Left ventricle myocardium inferior (tissue), 1 donor: Measurements from ENCODE around the gene CD70. TPM values are rescaled to one million over a fixed set of nuclear protein-coding genes. Genes with fewer than 3 reads are reported as not detected.

Source experiments
- DNase-seq: peaks from one replicate; pipeline ENCODE4 v3.0.0-alpha.2; 2020
- H3K27ac ChIP-seq: fragments of 200-600 bp; replicated peaks from 2 replicates; pipeline ENCODE4 v1.8.0; 2021
- H3K27me3 ChIP-seq: fragments of 200-600 bp; 2 replicates; pipeline ENCODE4 v1.8.0; 2021; ENCODE audit warnings: low read depth
- H3K36me3 ChIP-seq: fragments of 200-600 bp; 2 replicates; pipeline ENCODE4 v1.8.0; 2021
- H3K4me1 ChIP-seq: fragments of 200-600 bp; 2 replicates; pipeline ENCODE4 v1.8.0; 2021
- H3K4me3 ChIP-seq: fragments of 200-600 bp; 2 replicates; pipeline ENCODE4 v1.8.0; 2021; ENCODE audit warnings: mild to moderate bottlenecking, moderate library complexity
- H3K9me3 ChIP-seq: fragments of 200-600 bp; replicated peaks from 2 replicates; pipeline ENCODE4 v1.8.0; 2021
- intact Hi-C: fragments of 100-400 bp; cut with micrococcal nuclease; formaldehyde crosslinking; loops from one replicate; pipeline ENCODE4 v1.11.0; 2022
- total RNA-seq: library from RNA; stranded (reverse); fragmentation: NEBNext Ultra II Directional; extraction: Animal tissue kit (Norgen Biotek cat#: 25700); gene quantifications from one replicate; pipeline ENCODE4 v1.2.1, GENCODE V29; 2021
- TF ChIP-seq, protein P1 (sequence below): fragments of 200-600 bp; IDR thresholded peaks from 2 replicates; pipeline ENCODE4 v1.8.0; 2021; ENCODE audit warnings: antibody characterized with exemption, mild to moderate bottlenecking, borderline replicate concordance
- donor health status: DM: no; HTN: yes; CAD: no; lungs with severe emphysema.

Gene CD70
- total RNA-seq, 1 donor from 2014 or later: not detected

DNA sequence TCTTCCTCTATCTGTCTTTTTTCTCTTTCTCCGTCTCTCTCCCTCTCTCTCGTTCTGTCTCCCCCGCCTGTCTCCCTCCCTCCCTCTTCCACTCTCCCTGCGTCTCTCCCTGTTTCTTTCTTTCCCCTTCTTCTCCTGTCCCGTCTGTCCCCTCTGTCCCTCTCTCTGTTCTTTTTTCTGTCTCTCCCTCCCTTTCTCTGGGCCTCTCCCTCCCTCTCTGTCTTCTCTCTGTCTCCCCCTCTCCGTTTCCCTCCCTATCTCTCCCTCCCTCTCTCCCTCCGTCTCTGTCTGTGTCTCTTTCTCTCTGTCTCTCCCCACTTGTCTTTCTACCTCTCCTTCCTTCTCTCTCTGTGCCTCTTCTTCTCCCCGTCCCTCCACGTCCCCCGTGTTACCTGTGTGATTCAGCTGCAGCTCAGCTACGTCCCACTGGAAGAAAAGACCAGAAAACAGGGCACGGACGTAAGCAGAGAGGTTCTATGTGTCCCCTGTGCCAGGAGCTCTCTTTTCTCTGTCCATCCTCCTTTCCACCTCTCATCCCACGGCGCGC is 1.2 kb downstream of the CD70 start:
- H3K4me3 ChIP-seq: peak overlapping the region; percentile 43
- TF ChIP-seq, protein P1, sequence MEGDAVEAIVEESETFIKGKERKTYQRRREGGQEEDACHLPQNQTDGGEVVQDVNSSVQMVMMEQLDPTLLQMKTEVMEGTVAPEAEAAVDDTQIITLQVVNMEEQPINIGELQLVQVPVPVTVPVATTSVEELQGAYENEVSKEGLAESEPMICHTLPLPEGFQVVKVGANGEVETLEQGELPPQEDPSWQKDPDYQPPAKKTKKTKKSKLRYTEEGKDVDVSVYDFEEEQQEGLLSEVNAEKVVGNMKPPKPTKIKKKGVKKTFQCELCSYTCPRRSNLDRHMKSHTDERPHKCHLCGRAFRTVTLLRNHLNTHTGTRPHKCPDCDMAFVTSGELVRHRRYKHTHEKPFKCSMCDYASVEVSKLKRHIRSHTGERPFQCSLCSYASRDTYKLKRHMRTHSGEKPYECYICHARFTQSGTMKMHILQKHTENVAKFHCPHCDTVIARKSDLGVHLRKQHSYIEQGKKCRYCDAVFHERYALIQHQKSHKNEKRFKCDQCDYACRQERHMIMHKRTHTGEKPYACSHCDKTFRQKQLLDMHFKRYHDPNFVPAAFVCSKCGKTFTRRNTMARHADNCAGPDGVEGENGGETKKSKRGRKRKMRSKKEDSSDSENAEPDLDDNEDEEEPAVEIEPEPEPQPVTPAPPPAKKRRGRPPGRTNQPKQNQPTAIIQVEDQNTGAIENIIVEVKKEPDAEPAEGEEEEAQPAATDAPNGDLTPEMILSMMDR: no peak

DNA sequence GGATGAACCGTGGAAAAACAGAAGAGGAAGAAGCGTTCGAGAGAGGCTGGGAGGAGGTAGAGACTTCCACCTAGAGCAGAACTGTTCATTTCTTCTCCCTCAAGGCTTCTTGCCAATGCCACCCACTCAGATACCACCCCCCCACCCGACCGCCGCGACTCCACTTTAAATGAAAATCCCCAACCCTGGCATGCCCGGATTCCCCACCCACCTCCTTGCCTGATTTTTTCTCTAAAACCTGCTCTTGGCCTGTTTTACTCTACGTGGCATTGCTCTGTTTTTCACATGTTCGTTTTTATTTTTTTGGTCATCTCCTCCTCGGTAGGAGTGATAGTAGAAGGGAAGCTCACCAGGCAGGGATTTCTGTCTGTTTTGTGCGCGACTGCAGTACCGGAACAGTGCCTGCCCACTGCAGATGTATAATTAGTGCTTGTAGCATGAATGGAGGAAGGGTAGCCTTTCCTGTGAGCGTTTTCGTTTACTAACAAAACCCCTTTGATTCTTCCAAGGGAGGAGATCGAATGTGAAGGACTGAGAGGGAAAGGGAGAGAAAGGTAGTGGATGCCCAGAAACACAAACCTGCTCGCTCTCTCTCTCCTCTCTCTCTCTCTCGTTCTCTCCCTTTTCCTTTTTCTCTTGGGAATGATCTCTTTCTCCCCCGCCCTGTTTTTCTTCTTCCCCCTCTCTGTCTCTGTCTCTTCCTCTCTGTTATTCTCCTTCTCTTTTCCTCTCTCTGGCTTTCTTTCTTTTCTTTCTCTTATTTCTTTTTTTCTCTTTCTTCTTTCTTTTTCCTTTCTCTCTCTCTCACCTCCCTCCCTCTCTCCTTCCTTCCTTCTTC is 2.2 kb downstream of the CD70 start:
- H3K27me3 ChIP-seq: peaks cover 100% of the 10 kb centered on the region
- no peak for DNase-seq
- H3K36me3 ChIP-seq: no peaks in the 10 kb centered on the region
- TF ChIP-seq, protein P1: no peak
- no peaks in the 10 kb centered on the region for H3K9me3 ChIP-seq
- intact Hi-C loops: no loop called here
- H3K4me3 ChIP-seq: peak overlapping the region; percentile 14
- peaks cover 41% of the 10 kb centered on the region for H3K4me1 ChIP-seq
- H3K27ac ChIP-seq: no peak overlapping the region

More for the DNA sequence above, 1.2 kb downstream of the CD70 start:
- intact Hi-C loops: no loop called here
- H3K4me1 ChIP-seq: peaks cover 41% of the 10 kb centered on the region
- no peak for DNase-seq
- H3K27me3 ChIP-seq: peaks cover 100% of the 10 kb centered on the region
- no peak overlapping the region for H3K27ac ChIP-seq
- no peaks in the 10 kb centered on the region for H3K36me3 ChIP-seq
- no peaks in the 10 kb centered on the region for H3K9me3 ChIP-seq

- TF ChIP-seq, protein P1: no peak
- intact Hi-C loops: no loop called here
- peaks cover 100% of the 10 kb centered on the region for H3K27me3 ChIP-seq
- no peak for DNase-seq
- H3K27ac ChIP-seq: no peak overlapping the region
- H3K36me3 ChIP-seq: no peaks in the 10 kb centered on the region
- H3K9me3 ChIP-seq: no peaks in the 10 kb centered on the region
- peaks cover 41% of the 10 kb centered on the region for H3K4me1 ChIP-seq
- no peak overlapping the region for H3K4me3 ChIP-seq
Observed at GRCh38 chr19:6587998-6588507, 2.9 kb downstream of the CD70 start.

DNA sequence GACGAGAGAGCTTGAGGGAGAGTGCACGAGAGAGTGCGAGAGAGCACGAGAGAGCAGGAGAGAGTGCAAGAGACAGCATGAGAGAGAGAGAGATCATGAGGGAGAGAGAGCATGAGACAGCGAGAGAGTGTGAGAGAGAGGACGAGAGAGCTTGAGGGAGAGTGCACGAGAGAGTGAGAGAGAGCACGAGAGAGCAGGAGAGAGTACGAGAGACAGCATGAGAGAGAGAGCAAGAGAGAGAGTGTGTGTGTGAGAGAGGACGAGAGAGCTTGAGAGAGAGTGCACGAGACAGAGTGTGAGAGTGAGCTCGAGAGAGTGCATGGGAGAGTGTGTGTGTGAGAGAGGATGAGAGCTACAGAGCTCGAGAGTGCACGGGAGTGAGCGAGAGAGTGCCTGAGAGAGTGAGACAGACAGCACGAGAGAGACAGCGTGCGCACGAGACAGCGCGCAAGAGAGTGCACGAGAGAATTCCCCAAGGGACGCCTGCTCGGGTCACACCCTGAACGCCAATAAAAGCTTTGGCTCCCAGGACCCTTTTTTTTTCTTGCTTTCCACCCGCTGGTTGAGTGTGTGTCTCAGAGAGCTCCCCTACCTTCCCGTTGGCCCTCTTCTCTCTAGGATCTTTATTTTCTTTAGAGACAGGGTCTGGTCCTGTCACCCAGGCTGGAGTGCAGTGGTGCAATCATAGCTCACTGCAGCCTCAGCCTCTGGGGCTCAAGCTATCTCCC is 3.7 kb downstream of the CD70 start:
- no peaks in the 10 kb centered on the region for H3K36me3 ChIP-seq
- H3K9me3 ChIP-seq: no peaks in the 10 kb centered on the region
- H3K4me3 ChIP-seq: peak overlapping the region; percentile 27
- TF ChIP-seq, protein P1: no peak
- H3K27me3 ChIP-seq: peaks cover 97% of the 10 kb centered on the region
- DNase-seq: no peak
- intact Hi-C loops: no loop called here
- peaks cover 41% of the 10 kb centered on the region for H3K4me1 ChIP-seq
- H3K27ac ChIP-seq: no peak overlapping the region

GRCh38 chr19:6586726-6587092 is 4.2 kb downstream of the CD70 start:
- Histone ChIP-seq H3K4me1 (peaks cover 41% of the 10 kb centered on the region), H3K4me3 (peak overlapping the region; percentile 27)

More at GRCh38 chr19:6586726-6587092, 4.2 kb downstream of the CD70 start:
- DNase-seq: no peak
- TF ChIP-seq, protein P1: no peak
- intact Hi-C loops: no loop called here
- H3K27me3 ChIP-seq: peaks cover 91% of the 10 kb centered on the region
- no peak overlapping the region for H3K27ac ChIP-seq
- no peaks in the 10 kb centered on the region for H3K36me3 ChIP-seq
- H3K9me3 ChIP-seq: no peaks in the 10 kb centered on the region
